Skin epidermis (tissue), 12 donors: ENCODE results near the gene EIF4H.
A peak's percentile ranks its signal among the peaks of the same experiment; 100 is the strongest.
"Not testable (repeated sequence)": the region's sequence is repeated elsewhere in the genome, so short reads cannot be mapped to it uniquely, and the experiment has no call there.

Source experiments
- H3K27ac ChIP-seq, 21 experiments: fragments of 200-600 bp; sonication (generic) in 11 of 21; one replicate each; pipeline ENCODE4 v1.5.0; 2020; ENCODE audit warnings: mild to moderate bottlenecking in 3 of 21, inconsistent platforms in 2 of 21, moderate library complexity in 2 of 21
- H3K4me3 ChIP-seq, 7 experiments: fragments of 200-600 bp; sonication (generic) in 2 of 7; one replicate each; pipeline ENCODE4 v1.5.0; 2020; ENCODE audit warnings: inconsistent platforms in 2 of 7, mild to moderate bottlenecking in 2 of 7, moderate library complexity in 1 of 7

The EIF4H gene

GRCh38 chr7:74173866-74174605 lies at the start of gene EIF4H:
TSS of gene EIF4H (plus strand) at chr7:74174356. CDS start at chr7:74174384, 28 bp downstream.
- Histone ChIP-seq H3K27ac (peak within 1 kb of the TSS; percentile 88 to 99 (median 96)), H3K4me3 (peak within 1 kb of the TSS; percentile 54 to 93 (median 88))

- Histone ChIP-seq H3K27ac (no peak overlapping the region), H3K4me3 (no peak overlapping the region)
Measured at GRCh38 chr7:74126220-74126880, 47.8 kb upstream of the EIF4H start.

DNA sequence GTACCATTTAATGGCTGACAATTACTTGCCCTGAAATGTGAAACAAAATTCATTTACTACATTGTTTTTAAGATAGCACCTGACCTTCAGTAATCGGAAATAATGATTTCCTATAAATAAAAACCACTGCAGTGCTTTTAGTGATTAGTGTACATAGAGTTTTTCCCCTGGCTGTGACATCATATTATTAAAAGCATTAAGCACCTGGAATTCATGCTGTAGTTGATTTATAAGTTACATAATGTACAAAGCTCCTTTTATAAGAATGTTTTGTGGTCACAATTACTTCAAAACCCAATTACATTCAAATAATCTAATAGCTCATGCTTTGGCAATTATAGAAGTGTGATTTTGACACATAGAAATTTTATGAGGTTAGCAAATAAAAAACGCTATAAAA lies 44.3 kb upstream of the EIF4H start:
- Histone ChIP-seq H3K4me3 (no peak overlapping the region), H3K27ac (no peak overlapping the region)

GRCh38 chr7:74130518-74130917 lies 43.6 kb upstream of the EIF4H start:
- no peak overlapping the region for H3K27ac ChIP-seq
- no peak overlapping the region for H3K4me3 ChIP-seq

GRCh38 chr7:74134117-74134620 lies 40.0 kb upstream of the EIF4H start:
- peak overlapping the region in 2 of 21 experiments; percentile 31 to 46 for H3K27ac ChIP-seq

DNA sequence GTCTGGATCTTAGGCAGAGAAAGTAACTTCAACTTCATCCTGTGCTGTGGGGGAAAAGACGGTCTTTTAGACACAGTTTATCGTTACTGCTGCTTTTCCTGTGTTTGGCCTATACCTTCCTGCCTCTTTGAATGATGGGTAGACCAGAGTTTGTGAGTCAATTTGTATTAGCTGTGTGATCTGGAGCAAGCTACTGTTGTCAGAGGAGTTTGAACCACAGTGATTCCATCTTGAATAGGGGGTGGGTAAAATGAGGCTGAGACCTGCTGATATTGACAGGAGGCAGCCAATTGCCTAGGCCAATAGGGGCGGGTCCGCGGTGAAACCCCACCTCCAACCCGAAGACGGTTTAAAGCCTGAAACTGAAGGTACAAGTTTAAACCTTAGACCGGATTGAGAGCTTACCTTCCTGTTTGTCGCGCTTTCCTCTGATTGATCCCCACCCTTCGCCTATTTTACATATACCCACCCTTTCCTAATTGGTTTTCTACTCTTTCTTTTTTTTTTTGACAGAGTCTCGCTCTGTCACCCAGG lies 35.8 kb upstream of the EIF4H start:
- Histone ChIP-seq H3K27ac (no peak overlapping the region), H3K4me3 (no peak overlapping the region)

More at GRCh38 chr7:74134117-74134620, 40.0 kb upstream of the EIF4H start:
- H3K4me3 ChIP-seq: no peak overlapping the region

DNA sequence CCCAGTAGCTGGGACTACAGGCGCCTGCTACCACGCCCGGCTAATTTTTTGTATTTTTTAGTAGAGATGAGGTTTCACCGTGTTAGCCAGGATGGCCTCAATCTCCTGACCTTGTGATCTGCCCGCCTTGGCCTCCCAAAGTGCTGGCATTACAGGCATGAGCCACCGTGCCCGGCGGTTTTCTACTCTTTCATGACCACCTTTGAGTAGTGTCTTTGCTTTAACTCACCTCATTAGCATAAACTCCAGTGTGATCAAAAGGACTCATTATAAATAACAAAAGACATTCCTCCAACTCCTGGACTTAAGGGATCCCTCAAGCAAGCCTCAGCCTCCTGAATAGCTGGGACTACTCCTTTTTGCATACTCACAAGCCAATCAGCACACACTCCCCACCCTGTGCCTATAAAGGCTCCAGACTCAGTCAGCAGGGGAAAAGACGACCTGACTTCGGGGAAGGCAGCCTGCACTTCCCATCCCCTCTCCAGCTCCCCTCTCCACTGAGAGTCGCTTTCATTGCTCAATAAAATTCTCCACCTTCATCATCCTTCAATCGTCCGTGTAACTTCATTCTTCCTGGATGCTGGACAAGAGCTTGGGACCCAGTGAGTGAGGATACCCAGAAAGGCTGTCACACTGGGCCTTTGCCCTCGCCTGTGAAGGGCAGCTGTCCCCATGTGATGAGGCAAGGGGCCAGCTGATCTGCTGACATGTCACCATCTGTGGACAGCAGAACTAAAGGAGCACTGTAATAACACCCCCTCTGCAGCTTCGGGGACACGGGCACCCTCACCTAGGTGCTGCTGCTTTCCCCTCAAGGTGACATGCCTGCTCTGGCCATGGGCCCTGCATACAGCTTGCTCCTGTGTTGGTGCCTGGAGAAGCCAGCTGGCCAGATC lies 35.0 kb upstream of the EIF4H start:
- Histone ChIP-seq H3K4me3 (no peak overlapping the region), H3K27ac (no peak overlapping the region)

DNA sequence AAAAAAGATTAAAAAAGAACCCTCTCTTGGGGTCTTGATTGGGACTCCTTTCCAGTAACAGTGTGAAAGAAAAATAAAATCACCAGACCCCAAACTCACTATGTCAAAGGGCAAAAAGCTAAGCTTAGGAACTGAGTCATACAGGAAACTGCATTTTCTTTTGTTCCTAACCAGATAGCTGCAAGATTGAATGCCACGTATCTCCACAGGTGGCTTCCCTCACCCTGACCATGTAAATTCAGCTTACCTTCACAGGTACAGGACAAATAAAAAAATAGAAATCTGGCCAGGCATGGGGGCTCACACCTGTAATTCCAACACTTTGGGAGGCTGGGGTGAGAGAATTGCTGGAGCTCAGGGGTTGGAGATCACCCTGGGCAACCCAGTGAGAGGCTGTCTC lies 32.5 kb upstream of the EIF4H start:
- H3K27ac ChIP-seq: no peak overlapping the region
- H3K4me3 ChIP-seq: no peak overlapping the region

- Histone ChIP-seq H3K4me3 (no peak overlapping the region), H3K27ac (no peak overlapping the region)
Measured at GRCh38 chr7:74143383-74143782, 30.8 kb upstream of the EIF4H start.

DNA sequence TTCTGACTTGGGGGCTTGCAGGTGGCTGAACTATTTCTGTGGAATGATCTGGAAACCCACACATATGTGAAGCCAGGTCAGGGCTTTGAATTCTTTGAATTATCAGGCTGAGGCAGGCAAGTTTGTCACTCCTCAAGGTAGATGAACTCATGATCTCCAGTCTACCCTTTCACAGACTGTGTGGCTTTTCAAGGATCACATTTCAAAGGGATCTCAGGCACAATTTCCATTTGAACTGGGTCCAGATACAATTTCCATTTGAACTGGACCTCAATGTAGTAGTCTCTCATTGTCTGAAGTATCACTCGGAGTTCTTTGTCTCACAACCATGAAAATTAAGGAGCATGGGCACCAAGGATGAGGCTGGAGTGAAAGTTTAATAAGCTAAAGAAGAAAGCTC lies 25.7 kb upstream of the EIF4H start:
- H3K27ac ChIP-seq: no peak overlapping the region
- H3K4me3 ChIP-seq: no peak overlapping the region

GRCh38 chr7:74149071-74149470 lies 25.1 kb upstream of the EIF4H start:
- H3K27ac ChIP-seq: no peak overlapping the region
- no peak overlapping the region for H3K4me3 ChIP-seq

- Histone ChIP-seq H3K4me3 (no peak overlapping the region), H3K27ac (no peak overlapping the region)
Measured at GRCh38 chr7:74149603-74150002, 24.6 kb upstream of the EIF4H start.

GRCh38 chr7:74153736-74154135 lies 20.4 kb upstream of the EIF4H start:
- Histone ChIP-seq H3K4me3 (no peak overlapping the region), H3K27ac (no peak overlapping the region)

DNA sequence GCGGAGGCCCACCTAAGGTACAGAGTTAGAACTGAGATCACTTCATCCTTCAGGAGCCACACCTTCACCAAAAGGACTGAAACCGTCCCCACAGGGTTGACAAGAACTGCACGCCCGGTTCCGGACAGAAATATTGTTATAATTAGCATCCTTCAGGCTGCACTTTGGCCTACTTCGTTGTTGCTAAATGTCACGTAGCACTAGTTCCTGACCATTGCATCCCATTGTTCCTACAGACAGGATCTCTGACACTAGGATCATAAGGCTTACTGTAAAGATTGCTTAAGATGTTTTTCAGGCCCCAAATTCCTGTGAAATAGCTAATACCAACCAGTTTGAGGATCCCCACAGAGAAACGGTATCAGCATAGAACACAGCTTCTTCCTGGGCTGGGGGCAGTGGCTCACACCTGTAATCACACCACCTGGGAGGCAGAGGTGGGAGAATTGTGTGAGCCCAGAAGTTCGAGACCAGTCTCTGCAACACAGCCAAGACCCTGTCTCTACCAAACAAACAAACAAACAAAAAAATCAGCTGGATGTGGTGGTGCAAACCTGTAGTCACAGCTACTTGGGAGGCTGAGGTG lies 18.3 kb upstream of the EIF4H start:
- no peak overlapping the region for H3K4me3 ChIP-seq
- H3K27ac ChIP-seq: no peak overlapping the region

DNA sequence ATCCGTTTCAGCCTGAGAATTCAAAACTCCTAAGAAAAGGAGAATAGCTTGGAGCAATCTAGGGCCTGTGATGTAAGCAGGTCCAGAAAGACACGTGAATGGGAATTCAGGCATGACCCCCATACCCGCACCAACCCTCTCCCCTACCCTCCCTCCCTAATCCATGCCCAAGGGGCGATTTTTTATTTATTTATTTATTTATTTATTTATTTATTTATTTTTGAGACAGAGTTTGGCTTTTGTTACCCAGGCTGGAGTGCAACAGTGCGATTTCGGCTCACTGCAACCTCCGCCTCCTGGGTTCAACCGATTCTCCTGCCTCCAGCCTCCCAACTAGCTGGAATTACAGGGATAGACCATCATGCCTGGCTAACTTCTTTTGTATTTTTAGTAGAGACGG lies 16.6 kb upstream of the EIF4H start:
- Histone ChIP-seq H3K4me3 (no peak overlapping the region), H3K27ac (no peak overlapping the region)

GRCh38 chr7:74164985-74165456 lies 9.1 kb upstream of the EIF4H start:
- H3K27ac ChIP-seq: no peak overlapping the region

GRCh38 chr7:74165867-74166593 lies 8.1 kb upstream of the EIF4H start:
- Histone ChIP-seq H3K27ac (no peak overlapping the region), H3K4me3 (no peak overlapping the region)

More at GRCh38 chr7:74164985-74165456, 9.1 kb upstream of the EIF4H start:
- no peak overlapping the region for H3K4me3 ChIP-seq

DNA sequence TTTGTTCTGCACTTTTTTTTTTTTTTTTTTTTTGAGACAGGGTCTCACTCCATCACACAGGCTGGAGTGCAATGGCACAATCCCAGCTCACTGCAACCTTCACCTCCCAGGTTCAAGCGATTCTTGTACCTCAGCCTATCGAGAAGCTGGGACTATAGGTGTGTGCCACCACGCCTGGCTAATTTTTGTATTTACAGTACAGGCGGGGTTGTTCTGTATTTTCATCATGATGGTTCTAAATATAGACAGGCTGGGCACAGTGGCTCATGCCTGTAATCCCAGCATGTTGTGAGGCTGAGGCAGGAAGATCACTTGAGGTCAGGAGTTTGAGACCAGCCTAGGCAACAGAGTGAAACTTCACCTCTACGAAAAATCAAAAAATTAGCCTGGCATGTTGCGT lies 6.8 kb upstream of the EIF4H start:
- H3K4me3 ChIP-seq, H3K27ac ChIP-seq: not testable (repeated sequence)

DNA sequence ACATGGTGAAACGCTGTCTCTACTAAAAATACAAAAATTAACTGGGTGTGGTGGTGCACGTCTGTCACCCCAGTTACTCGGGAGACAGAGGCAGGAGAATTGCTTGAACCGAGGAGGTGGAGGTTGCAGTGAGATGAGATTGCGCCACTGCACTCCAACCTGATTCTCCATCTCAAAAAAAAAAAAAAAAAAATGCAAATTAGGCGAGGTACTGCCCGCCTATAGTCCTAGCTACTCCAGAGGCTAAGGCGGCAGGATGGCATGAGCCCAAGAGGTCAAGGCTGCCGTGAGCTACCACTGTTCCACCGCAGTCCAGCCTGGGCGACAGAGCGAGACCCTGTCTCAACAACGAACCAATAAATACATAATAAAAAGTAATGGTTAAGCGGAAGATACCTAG lies 1.1 kb upstream of the EIF4H start:
- peak overlapping the region in 6 of 7 experiments; percentile 54 to 93 (median 85) for H3K4me3 ChIP-seq
- H3K27ac ChIP-seq: peak overlapping the region in 17 of 21 experiments; percentile 84 to 99 (median 96)
